ENCODE results near the gene EPOP. TPM values are rescaled to one million over a fixed set of nuclear protein-coding genes. Genes with fewer than 3 reads are reported as not detected.
A peak's percentile ranks its signal among the peaks of the same experiment; 100 is the strongest.

EPOP gene
- total and polyA plus RNA-seq, 2 of the 13 experiments (the other 11 are each of a cell fraction or from before 2014, with no cell fraction given): 14.7 to 37.8 TPM

- TF ChIP-seq SAFB2 (CRISPR knock-in tag; IDR thresholded peaks at IDR 0.05; ENCODE audit: borderline replicate concordance, low read depth) (0 out of 2 replicates have a peak, but pooled peaks have one; percentile 46), ZNF484 (CRISPR knock-in tag; IDR thresholded peaks at IDR 0.05; ENCODE audit: borderline replicate concordance, low read depth) (no peak), SNAPC4 (CRISPR knock-in tag; IDR thresholded peaks at IDR 0.05) (peak; percentile 6; the same call in 1 of the 2 replicates), MAFG (CRISPR knock-in tag; IDR thresholded peaks at IDR 0.05) (no peak), HINFP (CRISPR knock-in tag; IDR thresholded peaks at IDR 0.05; ENCODE audit: low read depth) (peak; percentile 54; the same call in 1 of the 2 replicates), TFDP1 (CRISPR knock-in tag; IDR thresholded peaks at IDR 0.05; ENCODE audit: borderline replicate concordance) (no peak), TSC22D2 (CRISPR knock-in tag; IDR thresholded peaks at IDR 0.05; ENCODE audit: borderline replicate concordance) (no peak), ZNF354B (CRISPR knock-in tag; IDR thresholded peaks at IDR 0.05) (0 out of 2 replicates have a peak, but pooled peaks have one; percentile 25), ERF (CRISPR knock-in tag; IDR thresholded peaks at IDR 0.05) (0 out of 2 replicates have a peak, but pooled peaks have one; percentile 8), MEF2D (CRISPR knock-in tag; IDR thresholded peaks at IDR 0.05) (peak; percentile 56; the same call in 1 of the 2 replicates), MTA1 (CRISPR knock-in tag; IDR thresholded peaks at IDR 0.05; ENCODE audit: borderline replicate concordance) (no peak; the same call in 1 of the 2 replicates), ZNF749 (CRISPR knock-in tag; IDR thresholded peaks at IDR 0.05; ENCODE audit: borderline replicate concordance) (peak; percentile 36; the same call in 1 of the 2 replicates), TCF7L2 (IDR thresholded peaks at IDR 0.05; ENCODE audit: low read depth, low read length) (no peak), ZC3H4 (CRISPR knock-in tag; IDR thresholded peaks at IDR 0.05; ENCODE audit: borderline replicate concordance) (peak; percentile 93; the same call in 1 of the 2 replicates), ATF1 (CRISPR knock-in tag; IDR thresholded peaks at IDR 0.05) (no peak), MTA3 (CRISPR knock-in tag; IDR thresholded peaks at IDR 0.05) (no peak), ZNF513 (CRISPR knock-in tag; conservative IDR thresholded peaks at IDR 0.05) (no peak), ZMAT3 (CRISPR knock-in tag; conservative IDR thresholded peaks at IDR 0.05) (no peak), CCDC6 (CRISPR knock-in tag; IDR thresholded peaks at IDR 0.05) (peak; percentile 60; the same call in 1 of the 2 replicates), SKI (IDR thresholded peaks at IDR 0.05; ENCODE audit: partially characterized antibody) (no peak)
Measured at GRCh38 chr17:38701504-38702165, 26.9 kb upstream of the EPOP start (continued).
